ENCODE data around the gene ARID5B.

ARID5B gene

GRCh38 chr10:61899997-61900828 is 1.3 kb upstream of the ARID5B start:
- H3K9me3 ChIP-seq (ENCODE audit: control insufficient read depth, insufficient read depth, low read depth, low read length), result no peaks in the 10 kb centered on the region
- H3K27ac ChIP-seq (ENCODE audit: extremely low read depth, low read depth, low read length), result peak overlapping the region; percentile 100
- ChIA-PET CTCF (interaction anchor here (0.6 to 1.8 kb wide), 6 partner anchors 10 to 1089 kb away, joined by 3 to 6 read pairs (median 4); no protein-coding TSS in a partner anchor), POLR2A (interaction anchor here (0.6 to 0.9 kb wide), 2 partner anchors 15 to 146 kb away, joined by 3 read pairs; no protein-coding TSS in a partner anchor)
- peaks cover 16% of the 10 kb centered on the region for H3K4me1 ChIP-seq (ENCODE audit: control insufficient read depth, insufficient read depth, low read length)
- H3K36me3 ChIP-seq (ENCODE audit: control insufficient read depth in 2 of 2, insufficient read depth in 1 of 2, low read length in 2 of 2), result no peaks in the 10 kb centered on the region
- H3K4me3 ChIP-seq (ENCODE audit: low read depth, low read length), result peak overlapping the region; percentile 53
- TF ChIP-seq, protein P1, sequence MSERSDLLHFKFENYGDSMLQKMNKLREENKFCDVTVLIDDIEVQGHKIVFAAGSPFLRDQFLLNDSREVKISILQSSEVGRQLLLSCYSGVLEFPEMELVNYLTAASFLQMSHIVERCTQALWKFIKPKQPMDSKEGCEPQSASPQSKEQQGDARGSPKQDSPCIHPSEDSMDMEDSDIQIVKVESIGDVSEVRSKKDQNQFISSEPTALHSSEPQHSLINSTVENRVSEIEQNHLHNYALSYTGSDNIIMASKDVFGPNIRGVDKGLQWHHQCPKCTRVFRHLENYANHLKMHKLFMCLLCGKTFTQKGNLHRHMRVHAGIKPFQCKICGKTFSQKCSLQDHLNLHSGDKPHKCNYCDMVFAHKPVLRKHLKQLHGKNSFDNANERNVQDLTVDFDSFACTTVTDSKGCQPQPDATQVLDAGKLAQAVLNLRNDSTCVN (tag by site-specific recombination; optimal IDR thresholded peaks at IDR 0.05), result peak; percentile 3
- TF ChIP-seq ZNF777 (tag by site-specific recombination; IDR thresholded peaks at IDR 0.05; ENCODE audit: borderline replicate concordance), result no peak
- TF ChIP-seq ZFHX2 (tag by site-specific recombination; conservative IDR thresholded peaks at IDR 0.05), result peak; percentile 65
- TF ChIP-seq ZNF362 (tag by site-specific recombination; IDR thresholded peaks at IDR 0.05), result no peak
- no peak for TF ChIP-seq ZNF677 (tag by site-specific recombination; IDR thresholded peaks at IDR 0.05)
- TF ChIP-seq ZNF133 (tag by site-specific recombination; IDR thresholded peaks at IDR 0.05), result no peak
- peak; percentile 59; the same call in 1 of the 2 replicates for TF ChIP-seq MZF1 (tag by site-specific recombination; IDR thresholded peaks at IDR 0.05; ENCODE audit: borderline replicate concordance)
- peak; percentile 30; the same call in 1 of the 2 replicates for TF ChIP-seq MYNN (tag by site-specific recombination; IDR thresholded peaks at IDR 0.05; ENCODE audit: borderline replicate concordance)
- no peak for TF ChIP-seq ZBTB7A (tag by site-specific recombination; IDR thresholded peaks at IDR 0.05; ENCODE audit: low read depth)
- TF ChIP-seq ZNF146 (tag by site-specific recombination; IDR thresholded peaks at IDR 0.05), result peak; percentile 3; the same call in 1 of the 2 replicates
- TF ChIP-seq OSR2 (tag by site-specific recombination; IDR thresholded peaks at IDR 0.05), result peak; percentile 43
- no peak for TF ChIP-seq ZNF302 (tag by site-specific recombination; IDR thresholded peaks at IDR 0.05; ENCODE audit: low read depth)
- peak; percentile 86 for TF ChIP-seq KLF8 (tag by site-specific recombination; IDR thresholded peaks at IDR 0.05)
- peak; percentile 50; the same call in 1 of the 2 replicates for TF ChIP-seq ZBTB8A (tag by site-specific recombination; IDR thresholded peaks at IDR 0.05)
- no peak for TF ChIP-seq REPIN1 (tag by site-specific recombination; IDR thresholded peaks at IDR 0.05; ENCODE audit: low read depth)
- TF ChIP-seq ZNF48 (tag by site-specific recombination; IDR thresholded peaks at IDR 0.05), result no peak
- TF ChIP-seq ZSCAN16 (tag by site-specific recombination; IDR thresholded peaks at IDR 0.05), result no peak
- TF ChIP-seq, protein P2, sequence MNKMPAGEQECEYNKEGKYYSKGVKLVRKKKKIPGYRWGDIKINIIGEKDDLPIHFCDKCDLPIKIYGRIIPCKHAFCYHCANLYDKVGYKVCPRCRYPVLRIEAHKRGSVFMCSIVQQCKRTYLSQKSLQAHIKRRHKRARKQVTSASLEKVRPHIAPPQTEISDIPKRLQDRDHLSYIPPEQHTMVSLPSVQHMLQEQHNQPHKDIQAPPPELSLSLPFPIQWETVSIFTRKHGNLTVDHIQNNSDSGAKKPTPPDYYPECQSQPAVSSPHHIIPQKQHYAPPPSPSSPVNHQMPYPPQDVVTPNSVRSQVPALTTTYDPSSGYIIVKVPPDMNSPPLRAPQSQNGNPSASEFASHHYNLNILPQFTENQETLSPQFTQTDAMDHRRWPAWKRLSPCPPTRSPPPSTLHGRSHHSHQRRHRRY (tag by site-specific recombination; IDR thresholded peaks at IDR 0.05), result no peak
- no peak for TF ChIP-seq KLF16 (tag by site-specific recombination; IDR thresholded peaks at IDR 0.05)
- peak; percentile 43; the same call in 1 of the 2 replicates for TF ChIP-seq GLIS2 (tag by site-specific recombination; IDR thresholded peaks at IDR 0.05)
- TF ChIP-seq SETDB1 (IDR thresholded peaks at IDR 0.05; ENCODE audit: insufficient read length, low read length), result no peak
- TF ChIP-seq YY1 (tag by site-specific recombination; IDR thresholded peaks at IDR 0.05), result no peak
- TF ChIP-seq ZNF274 (IDR thresholded peaks at IDR 0.05; ENCODE audit: low read length), result no peak
- TF ChIP-seq ZNF274 (tag by site-specific recombination; IDR thresholded peaks at IDR 0.05; ENCODE audit: borderline replicate concordance), result no peak
- TF ChIP-seq, protein P3, sequence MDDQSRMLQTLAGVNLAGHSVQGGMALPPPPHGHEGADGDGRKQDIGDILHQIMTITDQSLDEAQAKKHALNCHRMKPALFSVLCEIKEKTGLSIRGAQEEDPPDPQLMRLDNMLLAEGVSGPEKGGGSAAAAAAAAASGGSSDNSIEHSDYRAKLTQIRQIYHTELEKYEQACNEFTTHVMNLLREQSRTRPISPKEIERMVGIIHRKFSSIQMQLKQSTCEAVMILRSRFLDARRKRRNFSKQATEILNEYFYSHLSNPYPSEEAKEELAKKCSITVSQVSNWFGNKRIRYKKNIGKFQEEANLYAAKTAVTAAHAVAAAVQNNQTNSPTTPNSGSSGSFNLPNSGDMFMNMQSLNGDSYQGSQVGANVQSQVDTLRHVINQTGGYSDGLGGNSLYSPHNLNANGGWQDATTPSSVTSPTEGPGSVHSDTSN (CRISPR knock-in tag; IDR thresholded peaks at IDR 0.05), result no peak
- peak; percentile 73; the same call in 1 of the 2 replicates for TF ChIP-seq ZBTB1 (tag by site-specific recombination; IDR thresholded peaks at IDR 0.05)
- TF ChIP-seq TCF7L2 (IDR thresholded peaks at IDR 0.05; ENCODE audit: borderline replicate concordance, low read depth, low read length), result no peak
- no peak for TF ChIP-seq ZNF157 (tag by site-specific recombination; IDR thresholded peaks at IDR 0.05)
- TF ChIP-seq GFI1B (tag by site-specific recombination; IDR thresholded peaks at IDR 0.05), result no peak
- no peak for TF ChIP-seq ZNF112 (tag by site-specific recombination; IDR thresholded peaks at IDR 0.05)
- no peak for TF ChIP-seq ZSCAN18 (tag by site-specific recombination; IDR thresholded peaks at IDR 0.05)
- TF ChIP-seq SCRT1 (tag by site-specific recombination; IDR thresholded peaks at IDR 0.05; ENCODE audit: borderline replicate concordance), result no peak

Measured in HEK293 (cell line).